H1 (cell line): ENCODE results near the gene SLC45A1. TPM values are rescaled to one million over a fixed set of nuclear protein-coding genes. Genes with fewer than 3 reads are reported as not detected.

ENCODE experiments used
- CEBPB ChIP-seq: IDR thresholded peaks from 2 replicates; pipeline ENCODE4 v1.6.1; 2012; ENCODE audit warnings: low read depth, low read length
- CHD2 ChIP-seq: IDR thresholded peaks from 2 replicates; pipeline ENCODE4 v1.6.1; 2012; ENCODE audit warnings: low read length, improper control_type of control experiment
- CHD7 ChIP-seq: fragments of 300-600 bp; sonication (generic); IDR thresholded peaks from 2 replicates; pipeline ENCODE4 v1.7.1; 2012; ENCODE audit warnings: low read length, moderate library complexity, mild to moderate bottlenecking, inconsistent platforms; ENCODE audit not compliant: insufficient replicate concordance
- EZH2 ChIP-seq: fragments of 200-600 bp; sonication (generic); IDR thresholded peaks from 2 replicates; pipeline ENCODE4 v1.7.1; 2012; ENCODE audit warnings: low read depth, mild to moderate bottlenecking, moderate library complexity, low read length, inconsistent platforms; ENCODE audit not compliant: severe bottlenecking
- FOSL1 ChIP-seq: IDR thresholded peaks from 2 replicates; pipeline ENCODE4 v1.6.1; 2011; ENCODE audit warnings: mild to moderate bottlenecking, low read depth, low read length, moderate library complexity; ENCODE audit not compliant: insufficient read depth
- HDAC6 ChIP-seq: IDR thresholded peaks from one replicate; pipeline ENCODE4 v1.7.1; 2012; ENCODE audit warnings: low read depth, mild to moderate bottlenecking, inconsistent platforms, low read length, moderate library complexity
- JUN ChIP-seq: IDR thresholded peaks from 2 replicates; pipeline ENCODE4 v1.6.1; 2011; ENCODE audit warnings: low read depth, mild to moderate bottlenecking, improper control_type of control experiment, low read length
- MAX ChIP-seq: IDR thresholded peaks from 2 replicates; pipeline ENCODE4 v1.6.1; 2012; ENCODE audit warnings: inconsistent platforms
- NRF1 ChIP-seq: IDR thresholded peaks from 2 replicates; pipeline ENCODE4 v1.6.1; 2011; ENCODE audit warnings: mild to moderate bottlenecking, low read depth, low read length, improper control_type of control experiment
- SAP30 ChIP-seq: fragments of 300-600 bp; sonication (generic); IDR thresholded peaks from 2 replicates; pipeline ENCODE4 v1.7.1; 2012; ENCODE audit warnings: low read length, moderate library complexity, mild to moderate bottlenecking, inconsistent platforms; ENCODE audit not compliant: insufficient read depth, insufficient replicate concordance
- SP1 ChIP-seq: IDR thresholded peaks from 2 replicates; pipeline ENCODE4 v1.6.1; 2011; ENCODE audit warnings: low read depth, low read length
- SP4 ChIP-seq: IDR thresholded peaks from 2 replicates; pipeline ENCODE4 v1.6.1; 2012; ENCODE audit warnings: low read length, inconsistent platforms
- polyA plus RNA-seq, 7 experiments: library from polyadenylated mRNA; depleted of rRNA in 3 of 7; stranded (reverse) in 5 of 7; unstranded in 2 of 7; fragments of >200 nt in 5 of 7; fragments of 200-250 nt in 2 of 7; gene quantifications; 1 replicate in 5 of 7; 2 replicates in 1 of 7; 4 replicates in 1 of 7; pipeline versions ENCODE4 v1.2.1 to v1.2.3, GENCODE V29; 2011 to 2013; ENCODE audit warnings: missing spikeins in 2 of 7, mixed read lengths in 2 of 7
- total RNA-seq: library from RNA; stranded (reverse); fragmentation: NEBNext Ultra II Directional; extraction: Animal tissue kit (Norgen Biotek cat#: 25700); gene quantifications from 2 replicates; pipeline ENCODE4 v1.2.1, GENCODE V29; 2021

SLC45A1 gene
- total and polyA plus RNA-seq, 2 of the 8 experiments (the other 6 are each of a cell fraction or from before 2014, with no cell fraction given): 1.0 to 1.7 TPM

GRCh38 chr1:8363767-8364301 is 45.9 kb downstream of the SLC45A1 start (continued):
- TF ChIP-seq CHD7 (no peak), CHD2 (no peak), FOSL1 (no peak), EZH2 (no peak), SAP30 (no peak), MAX (no peak), SP4 (no peak), HDAC6 (no peak), JUN (no peak), SP1 (no peak), NRF1 (no peak), CEBPB (no peak)
